ENCODE data around the gene IL15RA. TPM values are rescaled to one million over a fixed set of nuclear protein-coding genes. Genes with fewer than 3 reads are reported as not detected.

The IL15RA gene
- total and polyA plus RNA-seq, 5 experiments from 2014 or later, result 3.6 to 5.4 (median 3.8) TPM

- POLR2A ChIA-PET, result interaction anchor here (0.5 to 3.2 kb wide), 6 partner anchors 10 to 301 kb away, joined by 3 to 17 read pairs (median 3); partner anchors contain the start of genes ANKRD16 and FBH1
- Mint-ChIP-seq H3K4me3 (peak overlapping the region; percentile 88 to 98 (median 92)), H3K9me3 (no peaks in the 10 kb centered on the region), H3K27me3 (peaks cover 0 to 1% (median 0%) of the 10 kb centered on the region in 5 donors), H3K36me3 (no peaks in the 10 kb centered on the region), H3K4me1 (peaks cover 10 to 34% (median 21%) of the 10 kb centered on the region in 4 donors), H3K27ac (peak overlapping the region; percentile 41 to 93 (median 92))
- peak in 6 of 10 donors; percentile 9 to 29 (median 22) for DNase-seq
- ATAC-seq, result peak; percentile 26 to 33
Observed at GRCh38 chr10:5976512-5977470, 552 bp downstream of the IL15RA start.

GRCh38 chr10:5975641-5976473, 1.5 kb downstream of the IL15RA start:
- peak in 9 of 10 donors; percentile 29 to 70 (median 42) for DNase-seq
- H3K4me3 Mint-ChIP-seq, result peak overlapping the region; percentile 84 to 98 (median 92)
- peaks cover 10 to 44% (median 24%) of the 10 kb centered on the region in 4 donors for H3K4me1 Mint-ChIP-seq
- peak overlapping the region; percentile 41 to 93 (median 92) for H3K27ac Mint-ChIP-seq
- POLR2A ChIA-PET, result interaction anchor here (0.6 to 3.2 kb wide), 3 partner anchors 82 to 567 kb away, joined by 3 to 17 read pairs (median 3); partner anchors contain the start of genes ANKRD16 and FBH1
- peak; percentile 22 to 61 for ATAC-seq
- no peaks in the 10 kb centered on the region for H3K36me3 Mint-ChIP-seq
- H3K9me3 Mint-ChIP-seq, result no peaks in the 10 kb centered on the region
- H3K27me3 Mint-ChIP-seq, result peaks cover 0 to 1% (median 0%) of the 10 kb centered on the region in 5 donors

GRCh38 chr10:5973069-5973468, 4.3 kb downstream of the IL15RA start:
- Mint-ChIP-seq H3K27ac (peak overlapping the region in 1 of 10 donors; percentile 1), H3K4me1 (peaks cover 8 to 47% (median 23%) of the 10 kb centered on the region in 4 donors), H3K4me3 (no peak overlapping the region), H3K9me3 (no peaks in the 10 kb centered on the region), H3K36me3 (peaks cover 0 to 3% (median 0%) of the 10 kb centered on the region in 3 donors), H3K27me3 (no peaks in the 10 kb centered on the region)
- POLR2A ChIA-PET, result no interaction called here
- no peak for ATAC-seq
- no peak for DNase-seq

- H3K27me3 Mint-ChIP-seq, result no peaks in the 10 kb centered on the region
- H3K9me3 Mint-ChIP-seq, result no peaks in the 10 kb centered on the region
- H3K36me3 Mint-ChIP-seq, result peaks cover 0 to 3% (median 0%) of the 10 kb centered on the region in 3 donors
- peak overlapping the region in 3 of 10 donors; percentile 31 to 60 (median 49) for H3K27ac Mint-ChIP-seq
- POLR2A ChIA-PET, result no interaction called here
- no peak for ATAC-seq
- no peak for DNase-seq
- H3K4me3 Mint-ChIP-seq, result no peak overlapping the region
- peaks cover 8 to 46% (median 24%) of the 10 kb centered on the region in 4 donors for H3K4me1 Mint-ChIP-seq
Observed at GRCh38 chr10:5971886-5972285, 5.5 kb downstream of the IL15RA start.

GRCh38 chr10:5971315-5971832, 6.0 kb downstream of the IL15RA start:
- POLR2A ChIA-PET, result no interaction called here
- Mint-ChIP-seq H3K9me3 (no peaks in the 10 kb centered on the region), H3K4me3 (peak overlapping the region in 1 of 10 donors; percentile 18), H3K4me1 (peaks cover 6 to 42% (median 21%) of the 10 kb centered on the region in 4 donors), H3K27me3 (no peaks in the 10 kb centered on the region), H3K36me3 (peaks cover 0 to 5% (median 0%) of the 10 kb centered on the region in 3 donors), H3K27ac (peak overlapping the region in 4 of 10 donors; percentile 4 to 60 (median 40))
- ATAC-seq (no peak), DNase-seq (no peak)

GRCh38 chr10:5970527-5970926, 6.8 kb downstream of the IL15RA start:
- peaks cover 0 to 5% (median 0%) of the 10 kb centered on the region in 3 donors for H3K36me3 Mint-ChIP-seq
- H3K27ac Mint-ChIP-seq, result peak overlapping the region in 1 of 10 donors; percentile 5
- ATAC-seq (no peak), DNase-seq (no peak)
- no peaks in the 10 kb centered on the region for H3K27me3 Mint-ChIP-seq
- H3K4me3 Mint-ChIP-seq, result no peak overlapping the region
- H3K9me3 Mint-ChIP-seq, result no peaks in the 10 kb centered on the region
- peaks cover 3 to 35% (median 13%) of the 10 kb centered on the region in 4 donors for H3K4me1 Mint-ChIP-seq
- POLR2A ChIA-PET, result no interaction called here

GRCh38 chr10:5970066-5970465, 7.3 kb downstream of the IL15RA start:
- Mint-ChIP-seq H3K36me3 (peaks cover 0 to 7% (median 2%) of the 10 kb centered on the region in 3 donors), H3K4me1 (peaks cover 3 to 30% (median 9%) of the 10 kb centered on the region in 4 donors), H3K27me3 (no peaks in the 10 kb centered on the region), H3K4me3 (no peak overlapping the region), H3K27ac (peak overlapping the region in 1 of 10 donors; percentile 5), H3K9me3 (no peaks in the 10 kb centered on the region)
- no peak for DNase-seq
- ATAC-seq, result no peak
- POLR2A ChIA-PET, result no interaction called here

GRCh38 chr10:5968681-5969453, 8.5 kb downstream of the IL15RA start:
- H3K4me1 Mint-ChIP-seq, result peaks cover 3 to 24% (median 7%) of the 10 kb centered on the region in 4 donors
- POLR2A ChIA-PET, result no interaction called here
- ATAC-seq (no peak), DNase-seq (no peak)
- no peak overlapping the region for H3K4me3 Mint-ChIP-seq
- no peaks in the 10 kb centered on the region for H3K27me3 Mint-ChIP-seq
- no peaks in the 10 kb centered on the region for H3K9me3 Mint-ChIP-seq
- H3K27ac Mint-ChIP-seq, result no peak overlapping the region
- H3K36me3 Mint-ChIP-seq, result peaks cover 0 to 8% (median 2%) of the 10 kb centered on the region in 3 donors

- ATAC-seq, result no peak
- no peak overlapping the region for H3K4me3 Mint-ChIP-seq
- H3K27me3 Mint-ChIP-seq, result no peaks in the 10 kb centered on the region
- POLR2A ChIA-PET, result interaction anchor here (1.4 kb wide), 1 partner anchor 9 kb away, joined by 3 read pairs; the partner anchor contains the start of gene IL15RA
- H3K9me3 Mint-ChIP-seq, result no peaks in the 10 kb centered on the region
- peaks cover 3 to 21% (median 7%) of the 10 kb centered on the region in 4 donors for H3K4me1 Mint-ChIP-seq
- no peak overlapping the region for H3K27ac Mint-ChIP-seq
- no peak for DNase-seq
- H3K36me3 Mint-ChIP-seq, result peaks cover 0 to 12% (median 2%) of the 10 kb centered on the region in 3 donors
Observed at GRCh38 chr10:5968037-5968680, 9.2 kb downstream of the IL15RA start.

- no peak overlapping the region for H3K27ac Mint-ChIP-seq
- no peak for ATAC-seq
- H3K9me3 Mint-ChIP-seq, result no peaks in the 10 kb centered on the region
- peaks cover 0 to 5% (median 3%) of the 10 kb centered on the region in 4 donors for H3K4me1 Mint-ChIP-seq
- peaks cover 0 to 17% (median 2%) of the 10 kb centered on the region in 3 donors for H3K36me3 Mint-ChIP-seq
- H3K27me3 Mint-ChIP-seq, result no peaks in the 10 kb centered on the region
- DNase-seq, result no peak
- POLR2A ChIA-PET, result no interaction called here
- H3K4me3 Mint-ChIP-seq, result no peak overlapping the region
Observed at GRCh38 chr10:5965266-5965665, 12.1 kb downstream of the IL15RA start.

- POLR2A ChIA-PET, result no interaction called here
- peaks cover 0 to 20% (median 2%) of the 10 kb centered on the region in 3 donors for H3K36me3 Mint-ChIP-seq
- DNase-seq (no peak), ATAC-seq (no peak)
- no peak overlapping the region for H3K4me3 Mint-ChIP-seq
- H3K9me3 Mint-ChIP-seq, result no peaks in the 10 kb centered on the region
- peaks cover 0 to 5% (median 1%) of the 10 kb centered on the region in 4 donors for H3K4me1 Mint-ChIP-seq
- H3K27ac Mint-ChIP-seq, result no peak overlapping the region
- H3K27me3 Mint-ChIP-seq, result no peaks in the 10 kb centered on the region
Observed at GRCh38 chr10:5964736-5965135, 12.6 kb downstream of the IL15RA start.

All from naive thymus-derived CD8-positive, alpha-beta T cell (primary cell).